Activated T-cell treated with anti-CD3 and anti-CD28 coated beads for 1 hour (primary cell): Measurements from ENCODE around the gene MS4A6E.

Experiments used
- DNase-seq: peaks from one replicate; pipeline ENCODE4 v3.0.0-alpha.2; 2020; ENCODE audit warnings: low read depth

The MS4A6E gene

GRCh38 chr11:60376601-60377000 is 49.5 kb downstream of the MS4A6E start:
- no peak for DNase-seq

- no peak for DNase-seq
Observed at GRCh38 chr11:60377401-60378136, 50.5 kb downstream of the MS4A6E start.

- DNase-seq = no peak
Observed at GRCh38 chr11:60378354-60378753, 51.3 kb downstream of the MS4A6E start, which contains the start of gene MS4A7. MS4A7 (plus strand) TSS chr11:60378532; CDS start chr11:60383142, 4,610 bp downstream.

GRCh38 chr11:60389279-60389910 is 62.3 kb downstream of the MS4A6E start:
- DNase-seq = no peak

- DNase-seq = no peak
Observed at GRCh38 chr11:60390419-60390818, 63.4 kb downstream of the MS4A6E start.
